ENCODE data around the gene MEA1. TPM values are rescaled to one million over a fixed set of nuclear protein-coding genes. Genes with fewer than 3 reads are reported as not detected.
A peak's percentile ranks its signal among the peaks of the same experiment; 100 is the strongest.

MEA1 gene
- total and polyA plus RNA-seq, 10 of the 15 experiments (the other 5 are each of a cell fraction or from before 2014, with no cell fraction given): 59.1 to 148 (median 96.4) TPM

- TF ChIP-seq ZNF592 (IDR thresholded peaks at IDR 0.05) (no peak), CHD1 (IDR thresholded peaks at IDR 0.05; ENCODE audit: low read depth, low read length) (no peak), NFYB (IDR thresholded peaks at IDR 0.05; ENCODE audit: insufficient read depth, low read depth, low read length) (no peak), SMAD5 (IDR thresholded peaks at IDR 0.05; ENCODE audit: low read depth) (no peak), EGR1 (IDR thresholded peaks at IDR 0.05; ENCODE audit: borderline replicate concordance in 1 of 2, low read depth in 2 of 2, low read length in 2 of 2) (peak in 1 of 2 experiments; percentile 1; a peak in 1 of 3 replicates), IRF5 (IDR thresholded peaks at IDR 0.05; ENCODE audit: borderline replicate concordance) (no peak), SKIL (IDR thresholded peaks at IDR 0.05; ENCODE audit: low read depth, poor library complexity, severe bottlenecking) (no peak), MXI1 (IDR thresholded peaks at IDR 0.05; ENCODE audit: low read depth, low read length) (peak; percentile 88), FOXM1 (IDR thresholded peaks at IDR 0.05; ENCODE audit: low read depth, low read length) (no peak), USF1 (IDR thresholded peaks at IDR 0.05; ENCODE audit: borderline replicate concordance, extremely low read length, insufficient read depth, low read depth, low read length) (peak; percentile 68), STAT1 (conservative IDR thresholded peaks at IDR 0.05) (no peak), SRF (IDR thresholded peaks at IDR 0.05; ENCODE audit: low read depth in 2 of 2, low read length in 2 of 2) (peak; percentile 66 to 76), ATF7 (IDR thresholded peaks at IDR 0.05; ENCODE audit: low read depth) (peak; percentile 50; the same call in 1 of the 2 replicates), MTA3 (IDR thresholded peaks at IDR 0.05; ENCODE audit: borderline replicate concordance, low read length) (no peak), BMI1 (IDR thresholded peaks at IDR 0.05; ENCODE audit: borderline replicate concordance) (no peak), SIX5 (IDR thresholded peaks at IDR 0.05; ENCODE audit: low read depth, low read length, severe bottlenecking) (peak; percentile 88), ETV6 (conservative IDR thresholded peaks at IDR 0.05 in 1 of 2, IDR thresholded peaks at IDR 0.05 in 1 of 2; ENCODE audit: borderline replicate concordance in 1 of 2, low read depth in 1 of 2) (no peak), ZBTB33 (IDR thresholded peaks at IDR 0.05) (no peak), CREM (IDR thresholded peaks at IDR 0.05; ENCODE audit: low read depth) (peak; percentile 85)
Measured at GRCh38 chr6:43013843-43014433, at the start of gene MEA1, which contains the start of gene KLHDC3 (continued).
